Tongue (tissue), 2 donors: ENCODE data around the gene MYLK. TPM values are rescaled to one million over a fixed set of nuclear protein-coding genes. Genes with fewer than 3 reads are reported as not detected.

Source experiments
- DNase-seq: peaks from one replicate; pipeline ENCODE4 v3.0.0-alpha.2; 2015
- total RNA-seq: library from RNA; depleted of rRNA; stranded (reverse); fragments of >200 nt; gene quantifications from one replicate; pipeline ENCODE4 v1.2.3, GENCODE V29; 2014

The MYLK gene
- total RNA-seq, 1 donor from 2014 or later, result 52.5 TPM

DNA sequence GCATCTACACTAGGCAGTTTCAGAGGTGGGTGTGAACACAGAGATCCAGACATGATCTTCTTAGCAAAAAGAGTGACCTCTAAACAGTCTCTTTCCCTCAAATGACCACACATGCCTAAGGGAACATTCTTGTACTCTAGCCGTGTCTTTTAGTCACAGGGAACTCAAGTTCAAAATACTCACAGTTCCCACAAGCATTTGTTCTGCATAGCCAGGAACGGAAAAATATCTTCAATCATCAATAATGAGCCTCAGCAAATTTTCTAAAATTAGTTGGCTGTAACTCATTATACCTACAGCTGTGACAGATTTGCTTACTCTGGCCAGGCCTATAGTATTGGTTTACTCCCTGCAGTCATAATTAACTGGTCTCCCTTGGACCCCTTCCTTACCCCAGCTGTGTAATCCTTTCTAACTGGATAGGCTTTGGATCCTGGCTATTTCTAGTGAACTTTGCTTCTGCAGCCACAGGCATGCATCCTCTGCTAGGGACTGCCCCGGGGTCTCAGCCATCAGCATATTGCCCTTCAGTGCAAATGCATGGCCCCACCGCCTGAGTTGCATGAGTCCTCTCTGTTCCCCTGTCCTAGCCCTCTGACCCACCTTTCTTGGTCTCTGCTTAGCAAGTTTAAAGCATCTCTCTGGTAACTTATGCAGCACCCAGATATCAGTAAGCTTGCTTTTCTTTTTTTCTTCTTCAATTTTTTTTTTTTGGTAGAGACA is 243.2 kb downstream of the MYLK start:
- DNase-seq, result peak; percentile 64

GRCh38 chr3:123640311-123640710 is 243.8 kb downstream of the MYLK start:
- DNase-seq, result no peak

DNA sequence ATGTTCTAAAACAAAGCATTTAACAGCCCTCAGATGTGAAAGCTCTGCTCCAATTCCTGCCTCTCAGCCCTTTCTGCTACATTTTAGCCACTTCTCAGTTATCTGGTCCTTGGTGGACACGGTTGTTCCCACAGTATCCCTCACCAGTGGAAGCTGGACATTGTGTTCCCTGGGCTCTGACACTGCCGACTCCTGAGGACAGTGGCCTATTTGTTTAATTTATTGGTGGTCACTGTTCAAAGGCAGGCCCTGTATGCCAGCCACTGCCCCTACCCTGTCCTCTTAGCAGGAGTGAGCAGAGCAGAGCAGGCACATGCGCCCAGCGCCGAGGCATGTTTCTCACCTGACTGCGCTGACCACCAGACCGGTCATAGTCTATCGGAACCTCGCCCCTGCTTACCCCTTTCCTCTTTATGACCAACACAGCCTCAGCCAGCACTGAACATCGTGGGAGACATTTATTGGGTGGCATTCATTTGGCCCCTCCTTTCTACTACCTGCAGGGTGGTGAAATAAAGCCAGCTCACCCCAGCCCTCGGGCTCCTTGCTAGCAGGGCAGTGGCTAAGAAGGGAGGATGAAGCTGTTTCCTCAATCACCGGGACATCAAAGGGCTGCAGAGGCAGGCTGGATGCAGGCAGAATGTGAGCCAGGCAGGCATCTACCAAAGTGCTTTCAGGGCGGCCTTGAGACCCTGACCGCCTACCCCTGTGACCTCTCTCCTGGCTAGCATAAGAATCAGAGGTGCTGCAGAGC is 245.0 kb downstream of the MYLK start:
- no peak for DNase-seq

GRCh38 chr3:123637841-123638240 is 246.3 kb downstream of the MYLK start:
- DNase-seq, result no peak

GRCh38 chr3:123637131-123637530 is 247.0 kb downstream of the MYLK start:
- DNase-seq, result no peak

GRCh38 chr3:123636431-123636841 is 247.7 kb downstream of the MYLK start:
- DNase-seq, result peak; percentile 63

DNA sequence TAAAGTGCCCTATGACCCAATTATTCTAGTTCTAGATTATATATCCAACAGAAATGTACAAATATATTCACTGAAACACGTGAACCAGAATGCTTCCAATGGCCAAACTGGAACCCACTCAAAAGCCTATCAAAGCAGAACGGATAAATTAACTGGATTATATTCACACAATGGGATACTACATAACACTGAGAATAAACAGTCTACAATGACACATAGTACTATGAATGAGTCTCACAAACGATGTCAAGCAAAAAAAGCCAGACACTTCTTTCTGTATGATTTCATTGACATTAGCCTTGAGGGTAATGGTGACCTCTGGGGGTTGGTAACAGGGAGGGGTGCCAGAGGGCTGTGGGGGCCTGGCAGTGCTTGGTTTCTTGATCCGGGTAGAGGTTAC is 248.4 kb downstream of the MYLK start:
- no peak for DNase-seq

DNA sequence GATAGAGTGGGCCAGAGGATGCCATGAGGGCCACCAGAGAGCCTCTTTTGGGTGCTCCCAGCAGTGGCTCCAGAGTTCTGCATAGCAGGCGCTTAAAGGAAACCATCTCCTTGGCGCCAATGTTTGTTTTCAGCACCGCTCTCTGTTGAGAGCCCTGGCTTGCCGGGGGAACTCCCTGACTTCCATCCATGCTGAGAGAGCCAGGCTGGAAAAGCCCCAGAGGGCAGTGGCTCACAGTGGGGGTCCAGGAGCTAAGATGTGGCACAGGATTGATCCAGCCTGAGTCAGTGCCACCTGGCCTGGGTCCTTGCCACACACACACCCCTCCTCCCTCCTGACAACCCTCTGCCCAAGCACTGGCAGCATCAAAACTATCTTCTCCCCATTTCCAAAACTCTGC is 248.9 kb downstream of the MYLK start:
- no peak for DNase-seq

- no peak for DNase-seq
Observed at GRCh38 chr3:123634149-123635051, 249.7 kb downstream of the MYLK start.

DNA sequence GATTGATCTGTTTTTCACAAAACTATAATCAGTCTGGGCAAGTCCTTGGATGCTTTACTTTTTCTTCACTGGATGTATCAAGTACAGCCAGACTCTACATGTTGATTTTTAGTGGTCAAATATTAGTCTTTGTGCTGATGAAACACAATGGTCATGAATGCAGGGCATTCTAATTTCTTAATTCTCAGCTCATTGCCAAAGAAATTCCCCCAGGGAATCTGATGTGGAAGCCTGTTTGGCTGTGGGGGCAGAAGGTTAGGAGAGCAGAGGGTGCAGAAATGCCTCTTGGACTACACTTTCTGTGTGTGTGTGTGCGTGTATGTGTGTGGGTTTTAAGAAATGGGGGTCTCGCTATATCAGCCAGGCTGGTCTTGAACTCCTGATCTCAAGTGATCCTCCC is 250.6 kb downstream of the MYLK start:
- DNase-seq, result no peak

DNA sequence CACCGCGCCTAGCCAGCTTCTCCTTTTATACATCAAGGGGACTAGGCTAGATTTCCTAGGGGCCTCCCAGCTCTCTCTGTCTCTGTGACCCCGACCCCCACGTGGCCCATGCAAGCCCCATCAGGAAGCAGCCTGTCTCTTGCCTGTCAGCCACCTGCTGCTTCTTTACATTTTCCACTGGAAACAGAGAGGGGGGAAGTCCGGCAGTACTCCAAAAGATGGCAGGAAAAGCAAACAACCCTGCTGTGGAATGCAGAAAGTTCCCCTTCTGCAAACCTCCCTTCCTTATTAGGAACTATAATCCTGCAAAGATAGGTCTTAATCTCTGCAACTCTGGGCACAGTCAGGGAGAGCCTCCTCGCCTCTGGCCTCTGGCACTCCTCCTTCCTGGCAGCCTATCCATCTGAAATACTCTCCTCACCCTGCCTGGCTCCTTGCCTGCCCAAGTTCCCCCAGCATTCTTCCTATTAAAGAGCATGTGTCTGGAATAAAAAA is 251.9 kb downstream of the MYLK start:
- peak; percentile 79 for DNase-seq

GRCh38 chr3:123629747-123630047 is 254.4 kb downstream of the MYLK start:
- DNase-seq, result no peak

- no peak for DNase-seq
Observed at GRCh38 chr3:123628996-123629746, 255.0 kb downstream of the MYLK start.

DNA sequence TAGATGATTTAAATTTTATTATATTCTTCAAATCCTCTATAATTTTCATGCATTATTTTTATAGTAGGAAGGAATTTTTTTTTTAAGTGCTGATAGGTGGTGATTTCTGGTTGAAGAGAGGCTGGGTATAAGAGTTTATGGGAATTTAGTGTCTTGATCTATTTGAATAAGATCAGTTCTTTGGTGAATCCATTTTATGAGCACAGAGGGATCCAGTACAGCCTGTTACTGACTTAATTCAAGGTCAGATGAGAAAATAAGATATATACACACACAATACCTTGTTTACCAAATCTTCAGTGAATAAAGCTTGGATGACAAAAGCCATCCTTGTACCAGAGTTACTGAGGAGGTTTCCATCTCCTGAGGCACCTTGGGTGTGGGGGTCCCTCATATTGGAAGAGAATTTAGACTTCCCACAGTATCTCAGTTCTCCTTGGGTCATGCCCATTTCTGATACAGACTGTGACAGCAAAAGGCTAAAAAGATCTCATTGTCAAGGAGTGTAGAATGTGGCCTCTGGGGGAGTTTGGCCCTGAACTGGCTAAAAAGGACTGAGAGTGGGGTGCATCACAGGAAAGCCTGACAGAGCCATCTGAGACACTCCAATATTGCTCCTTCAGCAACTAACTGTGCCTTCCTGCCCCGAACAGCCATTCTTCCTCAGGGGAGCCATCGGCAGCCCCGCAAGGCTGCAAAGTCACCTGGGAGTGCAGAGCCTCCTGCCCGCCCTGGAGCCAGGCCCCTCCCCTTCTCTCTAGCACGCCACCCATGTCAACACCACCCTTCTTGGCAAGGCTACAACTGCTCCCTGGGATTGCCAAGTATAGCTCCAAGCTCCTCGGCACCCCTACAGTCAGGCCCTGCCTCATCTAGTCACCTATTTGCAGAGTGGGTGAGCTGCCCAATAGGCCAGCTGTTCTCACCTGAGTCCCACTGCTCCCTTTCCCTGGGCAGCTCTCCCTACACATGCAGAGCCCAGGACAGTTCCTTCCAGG is 256.2 kb downstream of the MYLK start:
- DNase-seq, result no peak

DNA sequence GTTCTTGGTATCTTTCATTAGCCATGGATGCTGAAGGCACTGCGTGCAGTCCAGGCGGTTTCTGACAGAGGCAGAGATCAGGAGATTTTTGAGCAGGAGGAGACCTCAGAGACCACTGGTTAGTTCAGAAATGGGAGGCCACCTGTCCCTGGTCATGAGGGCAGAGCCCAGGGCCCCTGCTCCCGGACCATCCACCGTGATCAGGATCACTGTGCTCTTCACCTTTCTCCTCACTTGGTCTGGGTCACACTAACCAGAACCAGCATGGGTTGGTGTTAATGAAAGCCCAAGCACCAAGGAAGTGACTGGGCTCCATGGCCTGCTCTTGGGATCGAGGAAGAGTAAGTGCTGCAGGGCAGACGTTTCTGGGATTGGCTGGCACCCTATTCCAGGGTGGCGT is 257.3 kb downstream of the MYLK start:
- DNase-seq, result no peak

DNA sequence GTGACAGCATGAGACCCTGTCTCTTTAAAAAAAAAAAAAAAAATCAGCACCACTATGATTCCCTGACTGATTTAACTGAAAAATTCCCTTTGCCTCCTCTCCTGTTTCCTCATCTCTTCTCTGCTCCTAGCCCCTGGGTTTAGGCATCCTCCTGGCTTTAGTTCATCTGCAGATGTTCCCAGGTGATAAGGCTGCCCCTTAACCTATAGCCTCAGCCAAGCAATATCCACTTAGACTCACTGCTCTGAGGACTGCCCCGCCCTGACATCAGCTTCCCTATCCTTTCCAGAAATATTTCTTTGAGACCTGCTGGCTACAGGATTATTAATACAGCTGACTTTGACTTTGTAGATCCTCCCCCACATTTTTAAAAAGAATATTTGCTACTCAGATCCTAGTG is 259.8 kb downstream of the MYLK start:
- DNase-seq, result no peak

DNA sequence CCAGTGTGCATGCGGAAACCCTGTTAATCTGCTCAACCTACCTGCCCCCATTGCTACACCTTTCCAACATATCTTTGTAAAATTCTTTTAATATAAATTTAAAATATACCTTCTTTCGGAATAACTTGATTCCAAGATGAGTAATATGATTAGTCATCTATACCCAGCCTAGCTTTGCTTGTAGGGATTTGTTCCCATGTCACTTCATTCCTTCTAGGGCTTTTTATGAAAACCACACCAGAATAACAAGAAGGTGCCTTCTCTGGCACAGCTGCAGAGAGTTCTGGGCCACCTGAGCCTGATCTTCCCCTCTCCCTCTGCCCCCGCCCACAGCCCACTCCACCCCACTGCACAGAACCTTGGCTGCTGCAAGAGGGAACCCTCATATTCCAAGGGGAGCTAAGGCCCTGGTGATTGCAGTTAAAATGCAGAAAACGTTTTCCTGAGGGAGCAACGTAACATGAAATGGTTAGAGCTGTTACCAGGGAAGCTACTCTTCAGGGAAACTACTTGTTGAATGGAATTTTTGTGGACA is 260.7 kb downstream of the MYLK start:
- no peak for DNase-seq

- no peak for DNase-seq
Observed at GRCh38 chr3:123622766-123623165, 261.4 kb downstream of the MYLK start.

DNA sequence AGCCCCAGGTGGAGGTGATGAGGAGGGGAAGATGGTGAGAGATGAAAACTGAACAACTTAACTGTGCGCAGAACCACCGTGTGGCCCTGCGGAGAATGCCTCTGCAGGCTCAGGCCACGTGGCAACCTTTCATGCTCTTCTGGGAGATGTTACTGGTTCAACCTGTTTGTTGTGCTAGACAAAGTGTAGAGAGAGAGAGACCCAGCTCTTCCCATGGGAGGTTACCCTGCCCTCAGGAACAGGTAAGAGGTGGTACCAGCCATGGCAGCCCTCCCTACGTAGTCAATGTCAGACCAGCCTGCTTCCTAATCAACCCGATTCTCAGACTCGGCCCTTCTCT is 262.3 kb downstream of the MYLK start:
- no peak for DNase-seq

GRCh38 chr3:123621186-123621849 is 262.8 kb downstream of the MYLK start:
- DNase-seq, result no peak
